ENCODE results near the gene GPR137C. TPM values are rescaled to one million over a fixed set of nuclear protein-coding genes. Genes with fewer than 3 reads are reported as not detected.

Gene GPR137C
- total RNA-seq, 4 donors from 2014 or later, result 0.10 to 0.42 (median 0.38) TPM; not detected in 1

DNA sequence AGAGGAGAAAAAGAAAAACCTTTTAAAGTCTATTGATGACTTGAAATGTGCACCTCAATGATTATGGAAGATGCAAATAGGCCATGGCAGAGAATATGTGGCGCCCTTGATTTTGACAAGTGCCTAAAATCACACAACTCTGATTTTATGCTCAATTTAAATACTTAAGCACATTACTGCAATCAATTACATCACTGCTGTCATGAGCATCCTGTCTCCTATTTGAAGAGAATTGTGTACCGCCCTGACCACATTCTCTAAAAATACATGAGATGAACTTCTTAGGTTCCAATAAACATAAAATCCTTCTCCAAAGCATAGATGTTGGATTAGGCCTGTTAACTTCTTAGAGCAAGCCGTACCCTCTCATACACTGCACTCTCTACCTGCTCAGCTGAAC is 2.0 kb upstream of the GPR137C start:
- peaks cover 16 to 19% of the 10 kb centered on the region in 2 donors for H3K4me1 ChIP-seq
- intact Hi-C loops (cut with DNase I; ENCODE audit: low total_unique reads) (loop anchor here (5.0 to 10.0 kb wide), 2 partner anchors 402 to 566 kb away; partner anchors contain the start of genes FERMT2 and RTRAF), in situ Hi-C loops (cut with MboI; ENCODE audit: low sequenced_read_pairs in 4 of 4) (loop anchor here in 2 of 4 donors (10.0 to 25.0 kb wide), 3 partner anchors 134 to 412 kb away; partner anchors contain the start of genes ERO1A (in 1 of the 2) and FERMT2 (in 1 of the 2))
- DNase-seq, result no peak
- peak overlapping the region in 1 of 4 donors; percentile 84 for H3K4me3 ChIP-seq
- H3K9me3 ChIP-seq, result no peaks in the 10 kb centered on the region
- H3K27ac ChIP-seq, result peak overlapping the region; percentile 91 to 95 (median 94)
- no peak for TF ChIP-seq POLR2A (IDR thresholded peaks at IDR 0.05)
- TF ChIP-seq, protein P1, sequence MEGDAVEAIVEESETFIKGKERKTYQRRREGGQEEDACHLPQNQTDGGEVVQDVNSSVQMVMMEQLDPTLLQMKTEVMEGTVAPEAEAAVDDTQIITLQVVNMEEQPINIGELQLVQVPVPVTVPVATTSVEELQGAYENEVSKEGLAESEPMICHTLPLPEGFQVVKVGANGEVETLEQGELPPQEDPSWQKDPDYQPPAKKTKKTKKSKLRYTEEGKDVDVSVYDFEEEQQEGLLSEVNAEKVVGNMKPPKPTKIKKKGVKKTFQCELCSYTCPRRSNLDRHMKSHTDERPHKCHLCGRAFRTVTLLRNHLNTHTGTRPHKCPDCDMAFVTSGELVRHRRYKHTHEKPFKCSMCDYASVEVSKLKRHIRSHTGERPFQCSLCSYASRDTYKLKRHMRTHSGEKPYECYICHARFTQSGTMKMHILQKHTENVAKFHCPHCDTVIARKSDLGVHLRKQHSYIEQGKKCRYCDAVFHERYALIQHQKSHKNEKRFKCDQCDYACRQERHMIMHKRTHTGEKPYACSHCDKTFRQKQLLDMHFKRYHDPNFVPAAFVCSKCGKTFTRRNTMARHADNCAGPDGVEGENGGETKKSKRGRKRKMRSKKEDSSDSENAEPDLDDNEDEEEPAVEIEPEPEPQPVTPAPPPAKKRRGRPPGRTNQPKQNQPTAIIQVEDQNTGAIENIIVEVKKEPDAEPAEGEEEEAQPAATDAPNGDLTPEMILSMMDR (IDR thresholded peaks at IDR 0.05 in 4 of 5, conservative IDR thresholded peaks at IDR 0.05 in 1 of 5), result no peak
- no peak for ATAC-seq
- no peaks in the 10 kb centered on the region for H3K27me3 ChIP-seq
- H3K36me3 ChIP-seq, result no peaks in the 10 kb centered on the region

DNA sequence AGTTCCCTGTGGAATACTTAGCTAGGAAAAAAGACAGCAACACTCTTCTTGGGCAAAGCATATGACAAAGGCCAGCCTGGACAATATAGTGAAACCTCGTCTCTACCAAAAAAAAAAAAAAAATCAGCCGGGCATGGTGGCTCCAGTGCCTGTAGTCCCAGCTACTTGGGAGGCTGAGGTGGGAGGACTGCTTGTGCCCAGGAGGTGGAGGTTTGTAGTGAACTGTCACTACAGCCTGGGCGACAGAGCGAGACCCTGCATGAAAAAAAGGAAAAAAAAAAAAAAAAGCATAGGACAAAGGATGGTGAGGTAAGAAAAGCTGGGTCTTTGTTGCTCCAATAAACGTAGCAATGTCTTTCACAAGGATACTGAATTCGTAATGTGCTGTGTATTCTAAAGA is 1.4 kb upstream of the GPR137C start:
- no peak for ATAC-seq
- H3K9me3 ChIP-seq, result no peaks in the 10 kb centered on the region
- intact Hi-C loops (cut with DNase I; ENCODE audit: low total_unique reads) (loop anchor here (5.0 to 10.0 kb wide), 2 partner anchors 401 to 566 kb away; partner anchors contain the start of genes FERMT2 and RTRAF), in situ Hi-C loops (cut with MboI; ENCODE audit: low sequenced_read_pairs in 4 of 4) (loop anchor here in 2 of 4 donors (10.0 to 25.0 kb wide), 3 partner anchors 134 to 411 kb away; partner anchors contain the start of genes ERO1A (in 1 of the 2) and FERMT2 (in 1 of the 2))
- TF ChIP-seq POLR2A (IDR thresholded peaks at IDR 0.05), result no peak
- TF ChIP-seq, protein P1 (IDR thresholded peaks at IDR 0.05 in 4 of 5, conservative IDR thresholded peaks at IDR 0.05 in 1 of 5), result no peak
- DNase-seq, result no peak
- H3K27me3 ChIP-seq, result no peaks in the 10 kb centered on the region
- peak overlapping the region; percentile 91 to 95 (median 94) for H3K27ac ChIP-seq
- H3K4me1 ChIP-seq, result peaks cover 16 to 19% of the 10 kb centered on the region in 2 donors
- H3K4me3 ChIP-seq, result peak overlapping the region; percentile 84 to 92 (median 88)
- no peaks in the 10 kb centered on the region for H3K36me3 ChIP-seq

DNA sequence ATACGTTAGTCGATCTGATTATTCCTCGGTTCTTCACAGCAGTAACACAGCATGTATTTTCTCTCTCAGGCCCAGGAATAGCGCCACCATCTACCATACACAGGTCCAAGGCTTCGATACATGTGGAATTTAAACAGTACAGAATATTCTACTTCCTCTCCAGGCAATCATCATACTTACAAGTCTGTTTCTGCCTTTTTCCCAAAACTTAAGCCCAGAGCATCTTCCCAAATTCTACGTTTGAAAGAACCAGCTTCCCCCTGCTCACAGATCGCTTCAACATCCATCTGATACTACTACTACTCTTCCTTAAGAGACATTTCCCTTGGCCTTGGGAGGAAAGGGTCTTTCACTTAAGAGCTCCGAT is 957 bp upstream of the GPR137C start:
- H3K36me3 ChIP-seq, result no peaks in the 10 kb centered on the region
- H3K4me3 ChIP-seq, result peak overlapping the region; percentile 84 to 92 (median 88)
- H3K9me3 ChIP-seq, result no peaks in the 10 kb centered on the region
- peak in 1 of 2 donors; percentile 38 for ATAC-seq
- intact Hi-C loops (cut with DNase I; ENCODE audit: low total_unique reads) (loop anchor here (1.0 to 10.0 kb wide), 4 partner anchors 179 to 567 kb away; partner anchors contain the start of genes FERMT2, GNPNAT1, RTRAF and STYX), in situ Hi-C loops (cut with MboI; ENCODE audit: low sequenced_read_pairs in 4 of 4) (loop anchor here in 2 of 4 donors (10.0 to 25.0 kb wide), 3 partner anchors 133 to 411 kb away; partner anchors contain the start of genes ERO1A (in 1 of the 2) and FERMT2 (in 1 of the 2))
- TF ChIP-seq POLR2A (IDR thresholded peaks at IDR 0.05), result no peak
- TF ChIP-seq, protein P1 (IDR thresholded peaks at IDR 0.05 in 4 of 5, conservative IDR thresholded peaks at IDR 0.05 in 1 of 5), result no peak
- H3K27me3 ChIP-seq, result no peaks in the 10 kb centered on the region
- peaks cover 16 to 19% of the 10 kb centered on the region in 2 donors for H3K4me1 ChIP-seq
- peak overlapping the region; percentile 91 to 95 (median 94) for H3K27ac ChIP-seq
- no peak for DNase-seq

DNA sequence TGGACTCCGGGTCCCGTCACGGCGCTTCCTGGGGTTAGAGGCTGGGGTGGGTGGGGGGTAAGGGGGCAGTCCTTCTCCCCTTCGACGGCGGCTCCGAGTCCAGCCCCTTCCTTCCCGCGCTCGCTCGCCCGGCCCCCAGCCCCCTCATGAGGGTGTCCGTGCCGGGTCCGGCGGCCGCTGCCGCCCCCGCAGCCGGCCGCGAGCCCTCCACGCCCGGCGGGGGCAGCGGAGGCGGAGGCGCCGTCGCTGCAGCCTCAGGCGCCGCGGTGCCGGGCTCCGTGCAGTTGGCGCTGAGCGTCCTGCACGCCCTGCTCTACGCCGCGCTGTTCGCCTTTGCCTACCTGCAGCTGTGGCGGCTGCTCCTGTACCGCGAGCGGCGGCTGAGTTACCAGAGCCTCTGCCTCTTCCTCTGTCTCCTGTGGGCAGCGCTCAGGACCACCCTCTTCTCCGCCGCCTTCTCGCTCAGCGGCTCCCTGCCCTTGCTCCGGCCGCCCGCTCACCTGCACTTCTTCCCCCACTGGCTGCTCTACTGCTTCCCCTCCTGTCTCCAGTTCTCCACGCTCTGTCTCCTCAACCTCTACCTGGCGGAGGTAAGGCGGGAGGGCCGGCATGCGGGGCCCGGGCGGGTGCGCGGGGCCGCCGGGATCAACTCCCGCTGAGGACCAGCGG is 500 bp downstream of the GPR137C start:
- ATAC-seq (peak; percentile 16 to 23), DNase-seq (peak in 1 of 2 donors; percentile 25)
- Histone ChIP-seq H3K27ac (peak overlapping the region; percentile 87 to 95 (median 93)), H3K36me3 (no peaks in the 10 kb centered on the region), H3K27me3 (no peaks in the 10 kb centered on the region), H3K9me3 (no peaks in the 10 kb centered on the region), H3K4me3 (peak overlapping the region; percentile 75 to 92 (median 90)), H3K4me1 (peaks cover 16 to 19% of the 10 kb centered on the region in 2 donors)
- TF ChIP-seq, protein P1 (IDR thresholded peaks at IDR 0.05 in 4 of 5, conservative IDR thresholded peaks at IDR 0.05 in 1 of 5), result no peak
- in situ Hi-C loops (cut with MboI; ENCODE audit: low sequenced_read_pairs in 4 of 4), result loop anchor here in 2 of 4 donors (10.0 to 25.0 kb wide), 3 partner anchors 132 to 409 kb away; partner anchors contain the start of genes ERO1A (in 1 of the 2) and FERMT2 (in 1 of the 2)
- intact Hi-C loops (cut with DNase I; ENCODE audit: low total_unique reads), result loop anchor here (1.0 to 10.0 kb wide), 5 partner anchors 142 to 568 kb away; partner anchors contain the start of genes ERO1A, FERMT2, GNPNAT1 and PSMC6
